SU-DHL-6 (cell line): ENCODE results near the gene FITM2.
"Not testable (repeated sequence)": the region's sequence is repeated elsewhere in the genome, so short reads cannot be mapped to it uniquely, and the experiment has no call there.

Experiments used
- H2AFZ ChIP-seq: fragments of 200-600 bp; sonication (generic); 2 replicates; pipeline ENCODE4 v1.6.1; 2014; ENCODE audit warnings: low read depth, mild to moderate bottlenecking, moderate library complexity, mixed read lengths, antibody characterized with exemption, low read length; ENCODE audit not compliant: severe bottlenecking
- H3F3A ChIP-seq: fragments of 200-600 bp; shearing (Covaris generic); 2 replicates; pipeline ENCODE4 v1.6.0; 2016; ENCODE audit warnings: antibody characterized with exemption, mild to moderate bottlenecking; ENCODE audit not compliant: insufficient read depth
- H3K27ac ChIP-seq: fragments of 200-600 bp; sonication (generic); 2 replicates; pipeline ENCODE4 v1.5.1; 2016; ENCODE audit warnings: low read depth, mild to moderate bottlenecking, low read length, moderate library complexity, mixed read lengths
- H3K27me3 ChIP-seq: fragments of 200-600 bp; sonication (generic), shearing (Covaris generic); 2 replicates; pipeline ENCODE4 v1.6.0; 2014; ENCODE audit warnings: mild to moderate bottlenecking, low read length
- H3K36me3 ChIP-seq: fragments of 200-600 bp; sonication (generic); 2 replicates; pipeline ENCODE4 v1.6.1; 2014; ENCODE audit warnings: mild to moderate bottlenecking, low read length, mixed read lengths
- H3K4me2 ChIP-seq: fragments of 300-600, 200-600 bp; shearing (Covaris generic), sonication (generic); 2 replicates; pipeline ENCODE4 v1.6.0; 2014; ENCODE audit warnings: low read length, low read depth, mild to moderate bottlenecking; ENCODE audit not compliant: poor library complexity, severe bottlenecking
- H3K4me3 ChIP-seq: fragments of 200-600 bp; sonication (generic); 2 replicates; pipeline ENCODE4 v1.5.1; 2014; ENCODE audit warnings: antibody characterized with exemption, low read length, mild to moderate bottlenecking, mixed read lengths; ENCODE audit not compliant: insufficient read depth, poor library complexity, severe bottlenecking
- H3K79me2 ChIP-seq: fragments of 200-600 bp; sonication (generic); 2 replicates; pipeline ENCODE4 v1.6.1; 2014; ENCODE audit warnings: mild to moderate bottlenecking, low read length, moderate library complexity; ENCODE audit not compliant: insufficient read depth
- H3K9ac ChIP-seq: fragments of 200-600 bp; sonication (generic); 2 replicates; pipeline ENCODE4 v1.7.0; 2014; ENCODE audit warnings: mild to moderate bottlenecking, low read length
- H3K9me2 ChIP-seq: fragments of 200-600 bp; sonication (generic); replicated peaks from 2 replicates; pipeline ENCODE4 v1.6.1; 2014; ENCODE audit warnings: low read length; ENCODE audit not compliant: insufficient read depth
- H3K9me3 ChIP-seq: fragments of 200-600 bp; sonication (generic); 2 replicates; pipeline ENCODE4 v1.6.1; 2014; ENCODE audit warnings: low read length, mixed read lengths; ENCODE audit not compliant: insufficient read depth
- H4K20me1 ChIP-seq: fragments of 200-600 bp; sonication (generic); 2 replicates; pipeline ENCODE4 v1.6.1; 2014; ENCODE audit warnings: low read depth, mild to moderate bottlenecking, antibody characterized with exemption, low read length, moderate library complexity, mixed read lengths
- EZH2phosphoT487 ChIP-seq: fragments of 200-600 bp; sonication (generic), shearing (Covaris generic); conservative IDR thresholded peaks from 2 replicates; pipeline ENCODE4 v1.6.1; 2018; ENCODE audit warnings: mild to moderate bottlenecking, antibody characterized with exemption, low read length, moderate library complexity, mixed read lengths
- TF ChIP-seq, protein P1 (sequence below): fragments of 200-600 bp; sonication (generic); IDR thresholded peaks from one replicate; pipeline ENCODE4 v1.5.1; 2017; ENCODE audit warnings: antibody characterized with exemption, mild to moderate bottlenecking, low read length, moderate library complexity; ENCODE audit not compliant: insufficient read depth, poor library complexity, severe bottlenecking

FITM2 gene

DNA sequence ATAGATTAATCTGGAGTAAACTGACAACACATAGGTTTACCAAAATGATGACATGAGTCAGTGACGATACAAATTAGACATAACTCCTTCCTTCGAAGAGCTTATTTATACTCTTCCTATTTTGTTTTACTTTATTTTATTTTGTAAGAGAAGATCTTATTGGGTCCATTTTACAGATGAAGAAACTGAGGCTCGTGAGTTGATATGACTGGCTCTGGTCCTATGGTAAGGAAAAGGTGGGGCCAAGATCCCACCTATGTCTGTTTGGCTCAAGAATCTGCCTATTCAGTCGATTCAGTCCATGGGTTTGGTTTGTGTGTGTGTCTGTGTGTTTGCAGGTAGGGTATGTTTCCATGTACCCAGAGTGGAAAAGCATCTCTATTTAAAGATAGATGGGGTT is 17.4 kb upstream of the FITM2 start:
- no peaks in the 10 kb centered on the region for H4K20me1 ChIP-seq
- H3K4me2 ChIP-seq, result no peak overlapping the region

DNA sequence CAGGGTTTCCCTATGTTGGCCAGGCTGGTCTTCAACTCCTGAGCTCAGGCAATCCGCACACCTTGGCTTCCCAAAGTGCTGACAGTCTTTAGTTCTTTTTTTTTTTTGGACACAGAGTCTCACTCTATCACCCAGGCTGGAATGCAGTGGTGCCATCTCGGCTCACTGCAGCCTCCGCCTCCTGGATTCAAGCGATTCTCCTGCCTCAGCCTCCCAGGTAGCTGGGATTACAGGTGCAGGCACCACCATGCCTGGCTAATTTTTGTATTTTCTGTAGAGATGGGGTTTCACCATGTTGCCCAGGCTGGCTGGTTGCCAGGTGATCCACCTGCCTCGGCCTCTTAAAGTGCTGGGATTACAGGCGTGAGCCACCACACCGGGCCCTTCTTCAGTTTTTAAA is 16.7 kb upstream of the FITM2 start:
- not testable (repeated sequence) for H4K20me1 ChIP-seq, H3K4me2 ChIP-seq, H3K36me3 ChIP-seq, H3K4me3 ChIP-seq, H3K9ac ChIP-seq, H3K27me3 ChIP-seq, H3K27ac ChIP-seq, H2AFZ ChIP-seq, H3K9me2 ChIP-seq, H3K79me2 ChIP-seq, H3K9me3 ChIP-seq, H3F3A ChIP-seq

More for the DNA sequence above, 17.4 kb upstream of the FITM2 start:
- Histone ChIP-seq H3K4me3 (no peak overlapping the region), H3K27ac (no peak overlapping the region), H3K36me3 (no peaks in the 10 kb centered on the region), H3K79me2 (no peaks in the 10 kb centered on the region), H3K9ac (no peak overlapping the region), H3K27me3 (no peaks in the 10 kb centered on the region), H3K9me3 (no peaks in the 10 kb centered on the region), H3K9me2 (no peaks in the 10 kb centered on the region), H3F3A (no peaks in the 10 kb centered on the region), H2AFZ (no peak overlapping the region)
- TF ChIP-seq EZH2phosphoT487, result no peak
- TF ChIP-seq, protein P1, sequence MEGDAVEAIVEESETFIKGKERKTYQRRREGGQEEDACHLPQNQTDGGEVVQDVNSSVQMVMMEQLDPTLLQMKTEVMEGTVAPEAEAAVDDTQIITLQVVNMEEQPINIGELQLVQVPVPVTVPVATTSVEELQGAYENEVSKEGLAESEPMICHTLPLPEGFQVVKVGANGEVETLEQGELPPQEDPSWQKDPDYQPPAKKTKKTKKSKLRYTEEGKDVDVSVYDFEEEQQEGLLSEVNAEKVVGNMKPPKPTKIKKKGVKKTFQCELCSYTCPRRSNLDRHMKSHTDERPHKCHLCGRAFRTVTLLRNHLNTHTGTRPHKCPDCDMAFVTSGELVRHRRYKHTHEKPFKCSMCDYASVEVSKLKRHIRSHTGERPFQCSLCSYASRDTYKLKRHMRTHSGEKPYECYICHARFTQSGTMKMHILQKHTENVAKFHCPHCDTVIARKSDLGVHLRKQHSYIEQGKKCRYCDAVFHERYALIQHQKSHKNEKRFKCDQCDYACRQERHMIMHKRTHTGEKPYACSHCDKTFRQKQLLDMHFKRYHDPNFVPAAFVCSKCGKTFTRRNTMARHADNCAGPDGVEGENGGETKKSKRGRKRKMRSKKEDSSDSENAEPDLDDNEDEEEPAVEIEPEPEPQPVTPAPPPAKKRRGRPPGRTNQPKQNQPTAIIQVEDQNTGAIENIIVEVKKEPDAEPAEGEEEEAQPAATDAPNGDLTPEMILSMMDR, result no peak

- Histone ChIP-seq H3K27me3 (no peaks in the 10 kb centered on the region), H3K4me3 (no peak overlapping the region), H4K20me1 (no peaks in the 10 kb centered on the region), H3K9me3 (no peaks in the 10 kb centered on the region), H3K9ac (no peak overlapping the region), H3K36me3 (no peaks in the 10 kb centered on the region), H3K4me2 (no peak overlapping the region), H2AFZ (no peak overlapping the region), H3K79me2 (no peaks in the 10 kb centered on the region), H3K9me2 (no peaks in the 10 kb centered on the region), H3F3A (no peaks in the 10 kb centered on the region), H3K27ac (no peak overlapping the region)
- no peak for TF ChIP-seq EZH2phosphoT487
- TF ChIP-seq, protein P1, result no peak
Measured at GRCh38 chr20:44326391-44327159, 15.6 kb upstream of the FITM2 start.

- no peak overlapping the region for H3K27ac ChIP-seq
- H3K4me3 ChIP-seq, result no peak overlapping the region
- no peak overlapping the region for H3K4me2 ChIP-seq
- H3F3A ChIP-seq, result no peaks in the 10 kb centered on the region
- TF ChIP-seq, protein P1, result no peak
- no peak for TF ChIP-seq EZH2phosphoT487
- no peaks in the 10 kb centered on the region for H4K20me1 ChIP-seq
- H3K9me3 ChIP-seq, result no peaks in the 10 kb centered on the region
- H3K36me3 ChIP-seq, result no peaks in the 10 kb centered on the region
- no peaks in the 10 kb centered on the region for H3K27me3 ChIP-seq
- H3K9me2 ChIP-seq, result no peaks in the 10 kb centered on the region
- no peak overlapping the region for H3K9ac ChIP-seq
- H3K79me2 ChIP-seq, result no peaks in the 10 kb centered on the region
- no peak overlapping the region for H2AFZ ChIP-seq
Measured at GRCh38 chr20:44324343-44324742, 13.3 kb upstream of the FITM2 start.
